T47D (cell line): ENCODE measurements around the gene MRPL57.
"Not testable (repeated sequence)": the region's sequence is repeated elsewhere in the genome, so short reads cannot be mapped to it uniquely, and the experiment has no call there.

ENCODE experiments used
- DNase-seq, 2 experiments: peaks; one replicate each; pipeline versions ENCODE4 v3.0.0 to v3.0.0-alpha.2; 2011 to 2012; ENCODE audit warnings: low read depth in 1 of 2, low spot score in 1 of 2
- JUND ChIP-seq: IDR thresholded peaks from 2 replicates; pipeline ENCODE4 v1.6.1; 2012; ENCODE audit warnings: low read depth
- in situ Hi-C: cut with HindIII; loops from 2 replicates; pipeline ENCODE4 v1.10.0; 2016; ENCODE audit warnings: low sequenced_read_pairs, low pct_unique_long_range_greater_than_20kb

MRPL57 gene

DNA sequence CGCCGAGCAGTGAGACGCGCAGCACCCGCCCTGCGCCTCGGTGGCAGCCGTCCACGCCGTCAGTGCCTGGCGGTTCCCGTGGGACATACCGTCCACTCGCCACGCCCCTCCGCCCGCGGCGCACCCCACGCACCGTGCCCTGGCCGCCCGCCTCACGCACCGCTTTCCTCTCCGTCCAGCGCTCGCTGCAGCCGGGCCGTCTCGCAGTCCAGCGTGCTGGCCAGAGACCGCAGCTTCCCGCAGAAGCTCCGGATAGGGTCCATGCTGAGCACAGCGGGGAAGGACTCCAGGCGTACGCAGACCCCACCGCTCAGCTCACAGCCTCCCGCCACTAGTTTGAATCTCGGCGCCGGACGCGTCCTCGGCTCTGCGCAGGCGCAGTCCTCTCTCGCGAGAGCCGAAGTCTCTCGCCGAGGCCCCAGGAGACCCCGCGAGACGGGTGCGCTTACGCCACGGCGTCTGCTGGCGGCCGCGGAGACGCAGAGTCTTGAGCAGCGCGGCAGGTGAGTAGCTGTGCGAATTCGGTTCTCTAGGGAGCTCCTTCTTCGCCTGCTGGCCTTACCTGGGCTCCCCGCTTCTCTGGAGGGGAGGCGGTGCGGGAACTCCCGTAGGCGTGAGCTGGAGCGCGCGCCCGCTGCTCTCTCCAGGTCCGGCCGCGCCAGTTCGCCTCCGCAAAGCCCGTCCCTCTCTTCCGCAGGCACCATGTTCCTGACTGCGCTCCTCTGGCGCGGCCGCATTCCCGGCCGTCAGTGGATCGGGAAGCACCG lies at the start of gene MRPL57, which contains the start of gene SKA3:
MRPL57 (plus strand) TSS at position 444 of the 767 bp plus-strand sequence; CDS start at position 703, 259 bp downstream.
SKA3 (minus strand) TSS at position 338 of the 767 bp plus-strand sequence; CDS start at position 263, 75 bp downstream.
- DNase-seq = peak; percentile 72 to 94
- no peak for TF ChIP-seq JUND
- in situ Hi-C loops = no loop called here

GRCh38 chr13:21130116-21130515 lies 46.3 kb upstream of the MRPL57 start:
- no peak for TF ChIP-seq JUND
- in situ Hi-C loops = no loop called here
- no peak for DNase-seq

DNA sequence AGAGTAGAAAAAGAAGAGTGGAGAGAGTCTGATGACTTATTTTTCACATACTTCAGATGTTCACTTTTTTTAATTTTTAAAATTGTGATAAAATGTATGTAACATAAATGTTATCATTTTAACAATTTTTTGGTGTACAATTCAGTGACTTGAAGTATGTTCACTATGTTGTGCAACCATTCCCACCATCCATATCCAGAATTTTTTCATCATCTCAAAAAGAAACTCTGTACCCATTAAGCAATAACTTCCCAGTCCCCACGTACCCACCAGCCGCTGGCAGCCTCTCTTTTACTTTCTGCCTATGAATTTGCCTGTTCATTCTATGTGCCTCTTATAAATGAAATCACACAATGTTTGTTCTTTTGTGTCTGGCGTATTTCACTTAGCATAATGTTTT lies 43.4 kb upstream of the MRPL57 start:
- no peak for DNase-seq
- no peak for TF ChIP-seq JUND
- in situ Hi-C loops = no loop called here

GRCh38 chr13:21134475-21134874 lies 42.0 kb upstream of the MRPL57 start:
- in situ Hi-C loops = no loop called here
- TF ChIP-seq JUND = no peak
- DNase-seq = no peak

DNA sequence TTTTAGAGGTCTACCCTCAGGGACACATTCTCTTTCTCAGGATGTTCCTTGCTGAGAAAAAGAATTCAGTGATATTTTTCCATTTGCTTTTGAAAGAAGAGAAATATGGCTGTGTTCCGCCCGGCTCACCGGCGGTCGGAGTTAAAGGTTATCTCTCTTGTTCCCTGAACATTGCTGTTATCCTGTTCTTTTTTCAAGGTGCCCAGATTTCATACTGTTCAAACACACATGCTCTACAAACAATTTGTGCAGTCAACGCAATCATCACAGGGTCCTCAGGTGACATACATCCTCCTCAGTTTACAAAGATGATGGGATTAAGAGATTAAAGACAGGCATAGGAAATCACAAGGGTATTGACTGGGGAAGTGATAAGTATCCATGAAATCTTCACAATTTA lies 40.6 kb upstream of the MRPL57 start:
- DNase-seq, in situ Hi-C loops: not testable (repeated sequence)

DNA sequence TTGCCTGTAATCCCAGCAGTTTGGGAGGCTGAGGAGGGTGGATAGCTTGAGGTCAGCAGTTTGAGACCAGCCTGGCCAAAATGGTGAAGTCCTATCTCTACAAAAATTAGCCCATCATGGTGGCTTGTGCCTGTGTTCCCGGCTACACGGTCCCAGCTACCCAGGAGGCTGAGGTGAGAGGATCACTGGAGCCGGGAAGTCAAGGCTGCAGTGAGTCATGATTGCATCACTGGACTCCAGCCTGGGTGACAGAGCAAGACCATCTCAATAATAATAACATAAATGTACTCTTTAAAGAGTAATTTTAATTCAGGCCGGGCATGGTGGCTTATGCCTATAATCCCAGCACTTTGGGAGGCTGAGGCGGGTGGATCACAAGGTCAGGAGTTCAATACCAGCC lies 38.8 kb upstream of the MRPL57 start:
- no peak for TF ChIP-seq JUND
- in situ Hi-C loops = no loop called here
- DNase-seq = no peak

DNA sequence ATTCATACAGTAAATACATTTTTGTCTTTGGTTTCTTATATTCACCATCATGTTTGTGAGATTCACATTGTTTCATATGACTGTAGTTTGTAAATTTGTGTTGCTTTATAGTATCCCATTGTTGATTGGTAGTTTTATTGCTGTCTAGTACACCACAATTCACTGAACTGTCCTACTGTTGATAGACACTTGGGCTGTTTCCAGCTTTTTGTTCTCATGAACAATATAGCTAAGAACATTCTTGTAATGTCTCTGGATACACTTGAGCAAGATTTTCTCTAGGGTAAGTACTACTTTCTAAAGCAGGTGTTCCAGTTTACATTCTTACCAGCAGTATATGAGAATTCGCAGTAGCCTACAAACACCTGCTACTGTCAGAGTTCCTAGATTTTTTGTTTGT lies 37.9 kb upstream of the MRPL57 start:
- TF ChIP-seq JUND = no peak
- no peak for DNase-seq
- in situ Hi-C loops = no loop called here

GRCh38 chr13:21139374-21139773 lies 37.1 kb upstream of the MRPL57 start:
- no peak for TF ChIP-seq JUND

GRCh38 chr13:21142766-21143165 lies 33.7 kb upstream of the MRPL57 start:
- TF ChIP-seq JUND = no peak

More at GRCh38 chr13:21139374-21139773, 37.1 kb upstream of the MRPL57 start:
- in situ Hi-C loops = no loop called here
- no peak for DNase-seq

DNA sequence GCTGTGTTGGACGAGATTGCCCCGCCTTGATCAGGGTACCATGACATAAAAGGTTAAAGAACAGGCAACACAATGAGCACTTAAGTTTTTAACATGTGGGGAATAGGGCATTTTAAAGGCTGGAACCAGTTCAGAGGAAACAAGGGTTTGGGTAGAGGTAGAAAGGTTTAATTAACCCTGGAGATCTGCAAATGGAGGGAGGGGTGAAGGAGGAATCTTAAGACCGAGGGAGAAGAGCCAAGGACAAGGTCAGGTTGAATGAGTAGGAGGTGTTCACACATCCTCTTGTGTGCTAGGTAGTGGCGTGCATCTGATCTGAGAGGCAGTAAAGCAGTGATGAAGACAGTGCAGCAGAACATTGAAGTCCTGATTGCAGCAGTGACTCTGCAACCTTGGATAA lies 28.6 kb upstream of the MRPL57 start:
- DNase-seq = no peak
- in situ Hi-C loops = no loop called here
- no peak for TF ChIP-seq JUND

More at GRCh38 chr13:21142766-21143165, 33.7 kb upstream of the MRPL57 start:
- DNase-seq = no peak
- in situ Hi-C loops = no loop called here

DNA sequence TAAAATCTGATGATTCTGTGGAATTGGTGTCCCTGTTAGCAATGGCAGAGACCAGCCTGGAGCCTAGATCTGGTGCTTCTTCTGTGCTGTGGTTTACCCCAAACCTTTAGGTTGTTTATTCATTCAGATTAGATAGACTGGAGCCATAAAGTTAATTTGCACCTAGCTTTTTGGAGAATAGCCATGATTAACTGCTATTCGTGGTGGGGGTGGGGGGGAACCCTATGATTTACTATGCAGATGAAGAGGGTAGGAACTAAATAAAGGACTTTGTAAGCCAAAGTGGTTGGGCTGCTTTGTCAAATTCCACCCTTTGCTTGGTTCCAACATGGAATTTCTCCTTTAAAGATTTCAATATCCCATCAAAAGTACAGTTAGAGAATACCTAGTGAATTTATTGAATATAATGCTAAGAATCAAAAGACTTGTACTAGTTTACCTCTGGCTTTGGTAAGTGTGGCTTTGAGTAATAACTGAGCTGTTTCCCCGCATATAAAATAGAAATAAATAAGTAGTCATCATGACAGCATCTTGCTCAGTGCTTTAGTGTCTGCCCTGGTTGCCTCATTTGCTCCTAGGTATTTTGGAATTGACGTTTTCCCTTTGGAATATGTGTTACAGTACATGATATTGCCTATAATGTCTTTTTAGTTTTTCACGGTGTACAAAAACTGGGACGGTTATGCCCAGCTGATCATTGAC lies 27.8 kb upstream of the MRPL57 start:
- TF ChIP-seq JUND = no peak
- DNase-seq = no peak
- in situ Hi-C loops = no loop called here

DNA sequence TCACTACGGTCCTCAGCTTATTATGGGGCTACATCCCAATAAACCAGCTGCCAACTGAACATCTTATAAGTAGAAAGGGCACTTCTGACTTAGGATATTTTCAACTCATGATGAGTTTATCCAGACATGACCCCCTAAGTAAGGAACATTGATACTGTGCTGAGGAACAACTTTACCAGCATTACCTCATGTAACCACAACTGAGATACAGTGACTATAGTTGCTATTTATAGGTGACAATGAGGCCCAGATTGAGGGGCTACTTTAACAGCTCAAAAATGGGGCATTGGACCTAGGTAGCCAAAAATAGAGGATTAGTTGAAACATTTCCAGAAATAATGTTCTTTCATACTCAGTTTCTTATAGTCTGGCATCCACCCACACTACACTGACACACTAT lies 26.9 kb upstream of the MRPL57 start:
- no peak for TF ChIP-seq JUND
- DNase-seq = no peak
- in situ Hi-C loops = no loop called here

- no peak for TF ChIP-seq JUND
- in situ Hi-C loops = no loop called here
- no peak for DNase-seq
Observed at GRCh38 chr13:21150013-21150412, 26.4 kb upstream of the MRPL57 start.
